Panc1 (cell line): ENCODE results near the gene ATAD5. TPM values are rescaled to one million over a fixed set of nuclear protein-coding genes. Genes with fewer than 3 reads are reported as not detected.

Source experiments
- ATAC-seq: fragments of 200-7000 bp; cut with Tn5 transposase; 2 replicates; pipeline ENCODE4 v1.9.1; 2020; ENCODE audit warnings: mild to moderate bottlenecking, moderate library complexity
- BruUV-seq: library from RNA; stranded (reverse); fragments of 400-500 nt; replicated peaks from 2 replicates; lab custom pipeline; 2021; lab: Mats Ljungman, UMichigan
- CTCF ChIA-PET: fragments of 300-600 bp; sonication (Branson Sonifier 250); formaldehyde crosslinking; loops from one replicate; lab custom pipeline; 2022; ENCODE audit warnings: antibody characterized with exemption; lab: Charles Lee
- POLR2A ChIA-PET: fragments of 300-600 bp; sonication (Branson Sonifier 250); formaldehyde crosslinking; loops from one replicate; lab custom pipeline; 2022; ENCODE audit warnings: antibody characterized with exemption; lab: Charles Lee
- DNase-seq: peaks from one replicate; pipeline ENCODE4 v3.0.0-alpha.2; 2010; ENCODE audit warnings: low read depth, low spot score
- H3K27ac ChIP-seq: 2 replicates; pipeline ENCODE4 v1.5.1; 2011; ENCODE audit warnings: mild to moderate bottlenecking, low read length, inconsistent platforms
- H3K27me3 ChIP-seq: fragments of 200-500 bp; sonication (Bioruptor generic); 2 replicates; pipeline ENCODE4 v1.6.0; 2014; ENCODE audit warnings: low read length, inconsistent platforms; ENCODE audit not compliant: control insufficient read depth, insufficient read depth
- H3K36me3 ChIP-seq: fragments of 200-500 bp; sonication (Bioruptor generic); 2 replicates; pipeline ENCODE4 v1.5.1; 2014; ENCODE audit warnings: inconsistent platforms, mild to moderate bottlenecking, low read length, moderate library complexity; ENCODE audit not compliant: control insufficient read depth, insufficient read depth
- H3K4me1 ChIP-seq: 2 replicates; pipeline ENCODE4 v1.5.1; 2011; ENCODE audit warnings: inconsistent platforms, mild to moderate bottlenecking, low read length, moderate library complexity; ENCODE audit not compliant: control insufficient read depth, insufficient read depth
- H3K4me3 ChIP-seq, 2 experiments: 2 replicates each; pipeline ENCODE4 v1.5.1; 2011 to 2012; ENCODE audit warnings: low read depth in 2 of 2, low read length in 2 of 2, mild to moderate bottlenecking in 2 of 2, inconsistent platforms in 1 of 2, moderate library complexity in 1 of 2
- H3K9me3 ChIP-seq: fragments of 200-500 bp; sonication (Bioruptor generic); 2 replicates; pipeline ENCODE4 v1.5.1; 2014; ENCODE audit warnings: low read depth, mild to moderate bottlenecking, inconsistent platforms, low read length, moderate library complexity; ENCODE audit not compliant: control insufficient read depth, insufficient read depth
- POLR2AphosphoS5 ChIP-seq: IDR thresholded peaks from 2 replicates; pipeline ENCODE4 v1.6.1; 2012; ENCODE audit warnings: mild to moderate bottlenecking, low read depth, low read length, moderate library complexity
- REST ChIP-seq, 2 experiments: IDR thresholded peaks; 2 replicates each; pipeline ENCODE4 v1.6.1; 2011 to 2012; ENCODE audit warnings: low read depth in 2 of 2, control low read depth in 1 of 2, low read length in 1 of 2, mild to moderate bottlenecking in 1 of 2, moderate library complexity in 1 of 2; ENCODE audit not compliant: insufficient read depth in 1 of 2
- SIN3A ChIP-seq: IDR thresholded peaks from 2 replicates; pipeline ENCODE4 v1.6.1; 2012; ENCODE audit warnings: low read depth, mild to moderate bottlenecking, low read length, moderate library complexity, borderline replicate concordance; ENCODE audit not compliant: insufficient read depth
- TCF7L2 ChIP-seq: IDR thresholded peaks from 2 replicates; pipeline ENCODE4 v1.6.1; 2011; ENCODE audit warnings: mild to moderate bottlenecking, low read depth, low read length, inconsistent platforms
- in situ Hi-C: cut with HindIII; loops from 2 replicates; pipeline ENCODE4 v1.10.0; 2016; ENCODE audit warnings: low sequenced_read_pairs, low pct_unique_long_range_greater_than_20kb
- intact Hi-C: fragments of 100-400 bp; cut with micrococcal nuclease; formaldehyde crosslinking; loops from one replicate; pipeline ENCODE4 v1.10.0; 2022; ENCODE audit not compliant: unreplicated experiment
- total RNA-seq: library from RNA; stranded (reverse); gene quantifications from one replicate; pipeline ENCODE4 v1.2.1, GENCODE V29; 2021; ENCODE audit not compliant: unreplicated experiment
- TF ChIP-seq, protein P1 (sequence below): fragments of 450-650 bp; IDR thresholded peaks from 2 replicates; pipeline ENCODE4 v1.5.1; 2017; ENCODE audit warnings: mild to moderate bottlenecking

The ATAD5 gene
- total RNA-seq, 1 experiment from 2014 or later = 11.5 TPM

- BruUV-seq = no TSS peak
- Histone ChIP-seq H3K36me3 (no peaks in the 10 kb centered on the region), H3K27me3 (no peaks in the 10 kb centered on the region), H3K27ac (no peak overlapping the region), H3K4me1 (no peaks in the 10 kb centered on the region), H3K4me3 (no peak overlapping the region), H3K9me3 (no peaks in the 10 kb centered on the region)
- intact Hi-C loops (no loop called here), in situ Hi-C loops (no loop called here)
- CTCF ChIA-PET = no interaction called here
- DNase-seq (no peak), ATAC-seq (no peak)
- no peak for TF ChIP-seq SIN3A
- no peak for TF ChIP-seq REST (IDR thresholded peaks at IDR 0.05; ENCODE audit: insufficient read depth in 1 of 2, low read depth in 2 of 2, low read length in 1 of 2)
- TF ChIP-seq POLR2AphosphoS5 = no peak
- TF ChIP-seq TCF7L2 = no peak
- TF ChIP-seq, protein P1, sequence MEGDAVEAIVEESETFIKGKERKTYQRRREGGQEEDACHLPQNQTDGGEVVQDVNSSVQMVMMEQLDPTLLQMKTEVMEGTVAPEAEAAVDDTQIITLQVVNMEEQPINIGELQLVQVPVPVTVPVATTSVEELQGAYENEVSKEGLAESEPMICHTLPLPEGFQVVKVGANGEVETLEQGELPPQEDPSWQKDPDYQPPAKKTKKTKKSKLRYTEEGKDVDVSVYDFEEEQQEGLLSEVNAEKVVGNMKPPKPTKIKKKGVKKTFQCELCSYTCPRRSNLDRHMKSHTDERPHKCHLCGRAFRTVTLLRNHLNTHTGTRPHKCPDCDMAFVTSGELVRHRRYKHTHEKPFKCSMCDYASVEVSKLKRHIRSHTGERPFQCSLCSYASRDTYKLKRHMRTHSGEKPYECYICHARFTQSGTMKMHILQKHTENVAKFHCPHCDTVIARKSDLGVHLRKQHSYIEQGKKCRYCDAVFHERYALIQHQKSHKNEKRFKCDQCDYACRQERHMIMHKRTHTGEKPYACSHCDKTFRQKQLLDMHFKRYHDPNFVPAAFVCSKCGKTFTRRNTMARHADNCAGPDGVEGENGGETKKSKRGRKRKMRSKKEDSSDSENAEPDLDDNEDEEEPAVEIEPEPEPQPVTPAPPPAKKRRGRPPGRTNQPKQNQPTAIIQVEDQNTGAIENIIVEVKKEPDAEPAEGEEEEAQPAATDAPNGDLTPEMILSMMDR = no peak
- POLR2A ChIA-PET = no interaction called here
These were observed 54.4 kb downstream of the ATAD5 start for GRCh38 chr17:30886187-30886586.

GRCh38 chr17:30894236-30894635 is 62.5 kb downstream of the ATAD5 start:
- no peak for DNase-seq
- ChIA-PET CTCF (no interaction called here), POLR2A (no interaction called here)
- Histone ChIP-seq H3K4me3 (no peak overlapping the region), H3K9me3 (no peaks in the 10 kb centered on the region), H3K27me3 (no peaks in the 10 kb centered on the region), H3K4me1 (no peaks in the 10 kb centered on the region), H3K36me3 (peaks cover 10% of the 10 kb centered on the region; the same call in 1 of the 2 replicates), H3K27ac (no peak overlapping the region)
- ATAC-seq = no peak
- no TSS peak for BruUV-seq
- TF ChIP-seq, protein P1 = no peak
- TF ChIP-seq REST (IDR thresholded peaks at IDR 0.05; ENCODE audit: insufficient read depth in 1 of 2, low read depth in 2 of 2, low read length in 1 of 2) = no peak
- no peak for TF ChIP-seq POLR2AphosphoS5
- TF ChIP-seq TCF7L2 = no peak
- TF ChIP-seq SIN3A = no peak
- intact Hi-C loops = no loop called here
- in situ Hi-C loops = no loop called here
